Measurements from ENCODE around the gene FMNL2.

- TF ChIP-seq CTCF (IDR thresholded peaks at IDR 0.05; ENCODE audit: insufficient read depth, low read depth, low read length) (no peak), EZH2 (IDR thresholded peaks at IDR 0.05; ENCODE audit: insufficient read depth, low read length) (no peak)
Measured at GRCh38 chr2:152569186-152569585, 234.2 kb downstream of the FMNL2 start.

All from astrocyte (in vitro differentiated cells and primary cell).